ENCODE results near the gene HSPA1A. TPM values are rescaled to one million over a fixed set of nuclear protein-coding genes. Genes with fewer than 3 reads are reported as not detected.

Gene HSPA1A
- total RNA-seq, 1 experiment from 2014 or later, result 20.3 TPM

- intact Hi-C loops (cut with micrococcal nuclease), result loop anchor here (10.0 kb wide), 1 partner anchor 232 kb away; the partner anchor contains the start of genes ATP6V1G2, DDX39B and NFKBIL1
- H3K4me3 Mint-ChIP-seq (ENCODE audit: unreplicated experiment), result peak overlapping the region; percentile 26
- peaks cover 26% of the 10 kb centered on the region for H3K4me1 Mint-ChIP-seq (ENCODE audit: insufficient read depth, unreplicated experiment)
- TF ChIP-seq CTCF (IDR thresholded peaks at IDR 0.05; ENCODE audit: unreplicated experiment), result no peak
- ChIA-PET CTCF (no interaction called here), POLR2A (interaction anchor here (0.9 to 2.2 kb wide), 7 partner anchors 12 to 59 kb away, joined by 4 to 14 read pairs (median 6); partner anchors contain the start of genes CLIC1 and HSPA1B)
- H3K27ac Mint-ChIP-seq (ENCODE audit: low read depth, unreplicated experiment), result no peak overlapping the region
- no peaks in the 10 kb centered on the region for H3K9me3 Mint-ChIP-seq (ENCODE audit: unreplicated experiment)
- BruUV-seq (replicated peaks), result no TSS peak
- DNase-seq (ENCODE audit: unreplicated experiment), result no peak
- H3K36me3 Mint-ChIP-seq (ENCODE audit: insufficient read depth, unreplicated experiment), result peaks cover 27% of the 10 kb centered on the region
- no peaks in the 10 kb centered on the region for H3K27me3 Mint-ChIP-seq (ENCODE audit: insufficient read depth, unreplicated experiment)
Observed at GRCh38 chr6:31776485-31776988, 38.8 kb upstream of the HSPA1A start.

- POLR2A ChIA-PET, result interaction anchor here (0.7 to 2.2 kb wide), 21 partner anchors 9 to 125 kb away, joined by 3 to 14 read pairs (median 4); partner anchors contain the start of genes C6orf47, CLIC1, HSPA1A and HSPA1B
- peak; percentile 95 for DNase-seq (ENCODE audit: unreplicated experiment)
- no peaks in the 10 kb centered on the region for H3K9me3 Mint-ChIP-seq (ENCODE audit: unreplicated experiment)
- no peaks in the 10 kb centered on the region for H3K27me3 Mint-ChIP-seq (ENCODE audit: insufficient read depth, unreplicated experiment)
- no peak for TF ChIP-seq CTCF (IDR thresholded peaks at IDR 0.05; ENCODE audit: unreplicated experiment)
- peaks cover 28% of the 10 kb centered on the region for H3K36me3 Mint-ChIP-seq (ENCODE audit: insufficient read depth, unreplicated experiment)
- no TSS peak for BruUV-seq (replicated peaks)
- peak within 1 kb of the TSS; percentile 26 for H3K4me3 Mint-ChIP-seq (ENCODE audit: unreplicated experiment)
- intact Hi-C loops (cut with micrococcal nuclease), result loop anchor here (1.0 to 10.0 kb wide), 2 partner anchors 14 to 232 kb away; partner anchors contain the start of genes ATP6V1G2, DDX39B and NFKBIL1
- peaks cover 26% of the 10 kb centered on the region for H3K4me1 Mint-ChIP-seq (ENCODE audit: insufficient read depth, unreplicated experiment)
- no peak within 1 kb of the TSS for H3K27ac Mint-ChIP-seq (ENCODE audit: low read depth, unreplicated experiment)
- CTCF ChIA-PET, result interaction anchor here (0.5 to 1.8 kb wide), 3 partner anchors 14 to 1879 kb away, joined by 3 to 8 read pairs (median 4); no protein-coding TSS in a partner anchor
Observed at GRCh38 chr6:31776989-31777666, 38.2 kb upstream of the HSPA1A start, which contains the start of gene VWA7. Gene VWA7, minus strand, starts transcription at chr6:31777328. Its CDS starts 549 bp downstream, at chr6:31776779.

GRCh38 chr6:31777667-31778050 lies 37.7 kb upstream of the HSPA1A start:
- TF ChIP-seq CTCF (IDR thresholded peaks at IDR 0.05; ENCODE audit: unreplicated experiment), result no peak
- Mint-ChIP-seq H3K4me1 (ENCODE audit: insufficient read depth, unreplicated experiment) (peaks cover 24% of the 10 kb centered on the region), H3K4me3 (ENCODE audit: unreplicated experiment) (no peak overlapping the region), H3K36me3 (ENCODE audit: insufficient read depth, unreplicated experiment) (peaks cover 33% of the 10 kb centered on the region), H3K27ac (ENCODE audit: low read depth, unreplicated experiment) (no peak overlapping the region), H3K27me3 (ENCODE audit: insufficient read depth, unreplicated experiment) (no peaks in the 10 kb centered on the region), H3K9me3 (ENCODE audit: unreplicated experiment) (no peaks in the 10 kb centered on the region)
- CTCF ChIA-PET, result interaction anchor here (0.5 to 1.8 kb wide), 3 partner anchors 13 to 1878 kb away, joined by 3 to 8 read pairs (median 4); no protein-coding TSS in a partner anchor
- intact Hi-C loops (cut with micrococcal nuclease), result loop anchor here (1.0 to 10.0 kb wide), 2 partner anchors 14 to 233 kb away; partner anchors contain the start of genes ATP6V1G2, DDX39B and NFKBIL1
- POLR2A ChIA-PET, result interaction anchor here (0.6 to 2.2 kb wide), 21 partner anchors 9 to 193 kb away, joined by 3 to 14 read pairs (median 4); partner anchors contain the start of genes C6orf47, CLIC1, HSPA1A and HSPA1B
- DNase-seq (ENCODE audit: unreplicated experiment), result no peak
- no TSS peak for BruUV-seq (replicated peaks)

GRCh38 chr6:31778193-31778592 lies 37.1 kb upstream of the HSPA1A start:
- H3K27ac Mint-ChIP-seq (ENCODE audit: low read depth, unreplicated experiment), result no peak overlapping the region
- DNase-seq (ENCODE audit: unreplicated experiment), result no peak
- H3K27me3 Mint-ChIP-seq (ENCODE audit: insufficient read depth, unreplicated experiment), result no peaks in the 10 kb centered on the region
- intact Hi-C loops (cut with micrococcal nuclease), result loop anchor here (10.0 kb wide), 1 partner anchor 233 kb away; the partner anchor contains the start of genes ATP6V1G2, DDX39B and NFKBIL1
- H3K9me3 Mint-ChIP-seq (ENCODE audit: unreplicated experiment), result no peaks in the 10 kb centered on the region
- ChIA-PET POLR2A (interaction anchor here (0.6 to 2.2 kb wide), 15 partner anchors 8 to 192 kb away, joined by 3 to 14 read pairs (median 4); partner anchors contain the start of genes C6orf47, HSPA1B, LSM2 and MSH5), CTCF (interaction anchor here (0.8 to 2.1 kb wide), 3 partner anchors 8 to 55 kb away, joined by 3 to 10 read pairs (median 8); no protein-coding TSS in a partner anchor)
- H3K4me3 Mint-ChIP-seq (ENCODE audit: unreplicated experiment), result no peak overlapping the region
- no peak for TF ChIP-seq CTCF (IDR thresholded peaks at IDR 0.05; ENCODE audit: unreplicated experiment)
- no TSS peak for BruUV-seq (replicated peaks)
- H3K36me3 Mint-ChIP-seq (ENCODE audit: insufficient read depth, unreplicated experiment), result peaks cover 38% of the 10 kb centered on the region
- peaks cover 20% of the 10 kb centered on the region for H3K4me1 Mint-ChIP-seq (ENCODE audit: insufficient read depth, unreplicated experiment)

Measured in MCF 10A (cell line).